TTC549 (cell line): Measurements from ENCODE around the gene STX18.
A peak's percentile ranks its signal among the peaks of the same experiment; 100 is the strongest.
"Not testable (repeated sequence)": the region's sequence is repeated elsewhere in the genome, so short reads cannot be mapped to it uniquely, and the experiment has no call there.

Experiments
- FAIRE-seq: peaks from 2 replicates; lab custom pipeline; 2012; peaks lifted over from hg19 to GRCh38; lab: Jason Lieb, UNC

STX18 gene

DNA sequence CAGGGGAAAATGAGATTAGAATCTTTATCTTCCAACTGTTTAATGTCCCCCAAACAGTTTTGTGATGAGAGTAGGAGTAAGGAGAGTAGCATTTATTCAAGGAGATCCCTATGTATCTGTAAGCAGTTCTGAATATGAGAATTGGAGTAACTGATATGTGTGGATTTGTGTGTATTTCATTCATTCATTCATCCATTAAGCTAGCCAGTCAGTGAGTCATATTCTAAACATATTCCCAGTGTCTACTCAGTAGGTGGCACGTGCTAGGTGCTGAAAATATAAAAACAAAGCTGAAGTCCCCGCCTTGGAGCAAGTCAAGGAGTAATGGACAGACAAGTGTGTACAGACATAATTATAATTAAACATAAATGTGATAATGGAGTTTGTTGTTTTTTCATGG lies 12.4 kb upstream of the STX18 start:
- FAIRE-seq: no peak

- FAIRE-seq: not testable (repeated sequence)
These were observed 10.2 kb upstream of the STX18 start for GRCh38 chr4:4552042-4552441.

DNA sequence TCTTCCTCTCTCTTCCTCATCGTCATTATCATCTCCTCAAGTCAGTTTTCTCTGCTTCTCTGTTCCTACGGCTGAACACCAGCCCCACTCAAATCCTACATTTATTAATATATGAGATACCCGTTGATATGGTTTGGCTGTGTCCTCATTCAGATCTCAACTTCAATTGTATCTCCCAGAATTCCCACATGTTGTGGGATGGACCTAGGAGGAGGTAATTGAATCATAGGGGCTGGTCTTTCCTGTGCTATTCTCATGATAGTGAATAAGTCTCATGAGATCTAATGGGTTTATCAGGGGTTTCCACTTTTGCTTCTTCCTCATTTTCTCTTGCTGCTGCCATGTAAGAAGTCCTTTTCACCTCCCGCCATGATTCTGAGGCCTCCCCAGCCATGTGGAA lies 8.3 kb upstream of the STX18 start:
- FAIRE-seq: not testable (repeated sequence)

DNA sequence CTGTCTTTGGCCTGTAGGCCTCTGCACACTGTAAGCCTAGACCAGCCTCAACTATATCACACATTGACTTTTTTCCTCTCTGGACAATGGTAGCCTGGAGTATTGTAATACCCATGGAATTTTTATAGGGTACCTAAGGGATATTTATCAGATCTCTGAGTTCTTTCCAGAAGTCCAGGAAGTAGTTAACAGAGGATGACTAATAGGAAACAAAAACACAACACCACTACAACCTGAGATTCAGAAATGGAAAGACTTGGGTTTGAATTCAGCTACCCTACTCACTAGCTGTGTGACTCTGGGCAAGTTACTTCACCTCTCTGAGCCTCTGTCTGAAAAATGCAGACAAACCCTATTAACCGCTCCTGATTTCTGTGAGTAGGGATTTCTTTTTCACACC lies 7.7 kb upstream of the STX18 start:
- FAIRE-seq: no peak

DNA sequence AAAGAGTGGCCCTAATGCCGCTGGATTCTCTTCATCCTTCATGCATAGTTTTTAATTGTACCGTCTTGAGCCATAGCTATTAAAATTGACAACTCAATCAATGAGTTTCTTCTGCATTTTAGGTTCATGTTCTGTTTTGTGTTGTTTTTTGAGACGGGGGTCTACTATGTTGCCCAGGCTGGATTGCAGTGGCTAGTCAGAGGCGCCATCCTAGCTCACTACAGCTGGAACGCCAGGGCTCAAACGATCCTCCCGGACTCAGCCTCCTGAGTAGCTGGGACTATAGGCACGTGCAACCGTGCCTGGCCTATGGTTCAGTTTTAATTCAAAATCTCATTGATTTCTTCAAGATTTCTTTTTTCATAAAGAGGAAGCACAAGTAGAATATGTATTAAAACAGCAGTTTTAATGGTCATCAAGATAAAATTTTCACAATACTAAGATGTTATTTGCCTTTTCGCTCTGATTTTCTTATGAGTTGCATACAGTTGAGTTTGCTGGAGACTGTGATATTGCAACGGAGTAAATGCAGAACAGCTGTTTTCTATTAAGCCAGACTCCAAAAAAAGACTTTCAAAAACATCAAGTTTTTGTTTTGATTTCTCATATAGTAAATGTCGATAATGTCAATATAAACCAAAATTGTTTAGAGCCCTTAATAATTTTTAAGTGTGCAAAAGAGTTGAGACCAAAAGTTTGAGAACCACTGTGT lies 1.1 kb upstream of the STX18 start:
- no peak for FAIRE-seq

DNA sequence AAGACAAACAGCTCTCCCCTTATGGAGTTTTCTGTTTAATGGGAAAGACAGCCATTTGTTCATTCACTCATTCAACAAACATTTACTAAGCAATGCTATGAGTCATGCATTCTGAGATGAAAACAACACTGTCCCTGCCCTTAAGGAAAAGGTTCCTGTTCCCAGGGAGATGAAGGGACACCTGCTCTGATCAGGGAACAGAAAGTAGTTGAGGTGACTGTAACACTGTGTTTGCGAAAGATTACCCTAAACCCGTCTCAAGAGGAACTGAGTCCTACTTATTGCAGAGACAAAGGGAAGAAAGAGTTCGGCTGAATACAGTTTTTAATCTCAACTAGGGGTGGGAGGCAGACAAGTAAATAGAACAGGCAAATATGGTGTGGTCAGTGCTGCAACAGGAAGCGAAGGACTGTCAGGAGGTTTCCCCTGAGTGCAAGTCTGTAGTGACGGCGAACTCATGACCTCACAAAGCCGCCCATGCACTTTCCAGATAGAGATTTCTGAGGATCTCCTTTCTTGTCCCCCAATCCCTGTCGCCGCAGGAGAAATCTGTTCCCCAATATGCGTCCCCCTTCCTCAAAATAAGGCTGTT lies 712 bp downstream of the STX18 start:
- peak; percentile 49 for FAIRE-seq

DNA sequence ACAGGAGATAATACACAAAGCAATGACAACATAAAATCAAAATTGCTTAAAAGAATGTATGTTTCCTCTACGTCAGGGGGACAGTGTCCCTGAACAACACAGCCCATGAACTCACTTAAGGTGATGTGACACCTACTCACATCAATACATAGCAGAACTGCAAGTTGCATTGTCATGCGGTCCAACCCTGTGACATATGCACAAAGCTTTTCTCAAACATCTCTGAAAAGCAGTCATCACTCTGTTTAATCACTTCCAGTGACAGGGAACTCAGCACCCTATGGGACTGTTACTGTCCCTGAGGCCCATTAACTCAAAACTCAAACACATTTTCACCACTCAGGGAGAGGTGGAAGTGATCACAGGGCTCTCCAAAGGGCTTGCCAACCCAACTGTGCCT lies 2.4 kb downstream of the STX18 start:
- no peak for FAIRE-seq

- no peak for FAIRE-seq
These were observed 6.3 kb downstream of the STX18 start for GRCh38 chr4:4535590-4535989.

GRCh38 chr4:4534515-4535145 lies 7.2 kb downstream of the STX18 start:
- FAIRE-seq: no peak

DNA sequence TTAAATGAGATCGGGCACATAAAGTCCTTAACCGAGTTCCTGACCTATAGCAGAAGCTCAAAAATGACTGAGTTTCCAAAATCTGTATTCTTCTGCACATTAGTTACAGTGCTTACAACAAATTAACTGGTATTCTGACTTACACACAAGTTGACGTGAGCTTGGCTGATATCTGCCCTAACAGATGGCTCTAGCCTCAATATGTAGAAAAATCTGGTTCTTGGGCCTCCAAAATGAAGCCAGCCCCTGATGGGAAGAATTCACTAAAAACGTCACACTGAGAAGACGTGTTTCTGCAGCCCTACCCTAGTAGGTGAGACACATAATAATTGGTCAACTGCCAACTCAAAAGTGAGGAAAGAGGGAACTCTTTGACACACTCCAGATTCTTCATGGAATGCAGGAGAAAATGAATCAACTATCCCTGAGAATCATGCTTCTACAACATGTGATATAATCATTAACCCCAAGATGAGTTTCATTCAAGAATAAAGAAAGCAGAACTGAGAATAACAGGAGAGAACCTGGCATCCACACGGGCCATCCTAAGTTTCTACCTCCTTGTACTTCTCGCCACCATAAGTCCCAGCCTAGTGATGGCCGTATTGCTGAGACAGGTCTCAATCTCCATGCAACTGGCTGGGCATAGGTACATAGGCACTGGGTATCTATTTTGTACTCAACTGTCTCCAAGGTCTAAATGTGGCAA lies 8.2 kb downstream of the STX18 start:
- FAIRE-seq: no peak

DNA sequence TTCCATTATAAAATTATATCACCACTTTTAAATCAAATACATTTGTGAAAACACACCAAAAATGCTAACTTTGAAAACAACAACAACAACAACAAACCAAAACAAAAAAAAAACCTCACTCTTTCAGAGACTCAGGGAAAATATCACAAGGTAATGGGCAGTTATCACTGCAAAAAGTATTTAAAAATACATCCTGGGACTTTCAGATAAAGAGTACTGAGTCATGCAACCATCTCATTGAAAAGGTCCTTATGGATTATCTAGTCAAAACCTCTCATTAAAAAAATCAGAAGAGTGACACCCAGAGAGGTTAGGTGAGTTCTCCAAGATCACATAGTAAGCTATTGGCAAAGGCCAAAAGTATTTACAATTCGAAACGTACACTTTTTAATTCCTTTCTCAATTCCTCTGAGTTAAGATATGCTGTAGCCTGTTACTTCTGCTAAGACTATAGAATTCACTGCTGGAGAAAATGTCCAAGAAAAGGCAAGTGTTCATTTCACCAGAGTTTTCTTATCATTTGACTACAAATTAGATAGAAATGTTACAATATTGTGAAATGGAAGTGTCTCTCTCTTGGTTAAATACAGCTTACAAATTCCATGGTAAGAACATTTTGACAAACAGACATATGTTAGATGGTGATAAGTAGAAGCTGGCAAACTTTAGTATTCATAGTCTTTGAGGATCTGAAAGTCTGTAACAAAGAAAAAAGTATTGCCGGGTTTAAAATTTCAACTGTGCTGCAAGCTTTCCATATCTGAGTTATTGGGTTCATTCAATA lies 9.3 kb downstream of the STX18 start:
- FAIRE-seq: peak; percentile 11

GRCh38 chr4:4529392-4529791 lies 12.5 kb downstream of the STX18 start:
- no peak for FAIRE-seq

DNA sequence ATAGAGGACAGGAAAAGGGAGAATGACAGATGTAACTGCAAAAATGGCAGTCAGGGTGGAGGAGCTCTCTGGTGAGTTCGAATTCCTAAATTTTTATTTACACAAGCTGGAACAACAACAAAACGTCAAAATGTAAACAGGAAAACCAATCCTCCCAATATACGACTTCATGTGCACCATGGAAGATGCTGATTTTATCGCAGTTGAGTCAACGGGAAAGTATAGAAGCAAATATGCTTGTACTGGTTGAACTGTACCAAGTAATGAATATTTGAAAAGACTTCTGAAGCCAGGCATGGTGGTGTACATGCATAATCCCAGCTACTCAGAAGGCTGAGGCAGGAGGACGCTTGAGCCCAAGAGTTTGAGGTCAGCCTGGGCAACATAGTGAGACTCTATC lies 15.4 kb downstream of the STX18 start:
- no peak for FAIRE-seq

DNA sequence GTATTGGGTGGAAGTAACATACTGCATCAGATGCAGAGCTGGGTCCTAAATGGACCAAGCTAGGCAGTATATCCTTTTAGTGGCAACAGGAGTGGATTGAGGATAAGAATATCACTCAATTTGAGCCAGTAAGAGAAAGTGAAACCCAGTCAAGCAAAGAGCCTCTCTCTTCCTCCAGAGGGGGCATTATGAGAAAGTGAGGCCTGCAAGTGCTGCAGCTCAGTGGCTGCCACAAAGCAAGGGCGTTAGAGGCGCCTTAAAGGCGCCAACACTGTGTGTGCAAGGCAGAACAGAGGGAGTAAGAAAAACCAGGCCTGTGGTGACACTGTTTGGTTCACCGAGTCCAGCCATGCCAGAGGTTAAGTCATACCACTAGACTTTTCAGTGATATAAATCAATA lies 17.5 kb downstream of the STX18 start:
- FAIRE-seq: no peak

- no peak for FAIRE-seq
These were observed 20.1 kb downstream of the STX18 start for GRCh38 chr4:4521731-4522130.

GRCh38 chr4:4521136-4521535 lies 20.7 kb downstream of the STX18 start:
- FAIRE-seq: peak; percentile 99

DNA sequence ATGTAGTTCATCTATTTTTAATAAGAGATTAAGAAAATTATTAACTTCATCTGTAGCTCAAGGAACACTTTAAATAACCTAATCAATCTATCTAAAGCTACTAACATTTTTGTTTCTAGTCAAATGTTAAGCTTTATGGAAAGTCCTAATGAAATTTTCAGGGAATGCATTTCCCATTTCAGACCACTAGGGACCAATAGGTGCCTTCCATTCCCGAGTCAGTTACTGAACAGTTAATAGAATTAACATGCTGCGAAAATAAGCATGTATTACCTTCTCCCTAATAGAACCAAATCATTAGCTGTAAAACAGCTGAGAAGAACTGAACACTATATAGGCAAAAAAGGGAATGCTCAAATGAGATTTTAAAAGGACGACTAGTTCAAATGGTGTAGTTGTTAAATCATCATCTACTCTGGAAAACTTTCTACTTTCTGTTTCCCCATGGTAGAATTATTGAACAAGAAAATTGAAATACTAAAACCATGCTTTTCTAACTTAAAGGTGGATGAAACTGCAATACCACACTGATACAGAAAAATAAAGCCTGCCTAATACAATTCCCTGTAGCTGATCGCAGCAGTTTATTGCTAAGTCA lies 22.5 kb downstream of the STX18 start:
- FAIRE-seq: peak; percentile 96

GRCh38 chr4:4518747-4519146 lies 23.1 kb downstream of the STX18 start:
- FAIRE-seq: no peak

DNA sequence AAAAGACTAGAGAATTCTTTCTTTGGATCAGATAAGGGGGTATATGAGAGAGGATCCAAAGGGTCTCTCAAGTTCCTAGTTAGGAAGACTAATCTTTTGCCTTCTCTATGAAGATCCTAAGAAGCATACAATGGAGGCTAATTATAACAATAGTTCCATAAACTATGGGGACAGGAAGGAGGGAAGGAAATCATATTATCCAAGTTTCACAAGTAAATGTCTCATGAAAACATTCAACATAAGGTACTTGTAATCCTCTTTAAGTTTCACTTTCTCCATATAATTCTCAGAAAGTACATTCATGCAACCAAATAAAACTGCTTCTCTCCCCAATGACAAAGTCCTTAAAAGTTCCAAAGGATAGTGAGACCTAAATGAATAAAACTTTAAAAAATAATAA lies 27.1 kb downstream of the STX18 start:
- peak; percentile 13 for FAIRE-seq

GRCh38 chr4:4512282-4512681 lies 29.6 kb downstream of the STX18 start:
- no peak for FAIRE-seq

- not testable (repeated sequence) for FAIRE-seq
These were observed 31.2 kb downstream of the STX18 start for GRCh38 chr4:4510641-4511040.

GRCh38 chr4:4509521-4509920 lies 32.3 kb downstream of the STX18 start:
- FAIRE-seq: no peak
